Activated naive CD4-positive, alpha-beta T cell treated with Interleukin-2 at 50 U/mL for 16 hours (primary cell): ENCODE data around the gene HDAC7.

Experiments used
- DNase-seq: peaks from one replicate; pipeline ENCODE4 v3.0.0-alpha.2; 2020

Gene HDAC7

GRCh38 chr12:47776471-47777143, 43.1 kb downstream of the HDAC7 start:
- no peak for DNase-seq

GRCh38 chr12:47775100-47775911, 44.4 kb downstream of the HDAC7 start:
- no peak for DNase-seq

- no peak for DNase-seq
These were observed 45.0 kb downstream of the HDAC7 start for GRCh38 chr12:47774663-47775062.

GRCh38 chr12:47773858-47774580, 45.7 kb downstream of the HDAC7 start:
- no peak for DNase-seq

GRCh38 chr12:47773062-47773857, 46.4 kb downstream of the HDAC7 start, which contains the start of gene SLC48A1:
SLC48A1 (plus strand) TSS chr12:47773238; CDS start chr12:47773305, 67 bp downstream.
- peak; percentile 71 for DNase-seq

DNA sequence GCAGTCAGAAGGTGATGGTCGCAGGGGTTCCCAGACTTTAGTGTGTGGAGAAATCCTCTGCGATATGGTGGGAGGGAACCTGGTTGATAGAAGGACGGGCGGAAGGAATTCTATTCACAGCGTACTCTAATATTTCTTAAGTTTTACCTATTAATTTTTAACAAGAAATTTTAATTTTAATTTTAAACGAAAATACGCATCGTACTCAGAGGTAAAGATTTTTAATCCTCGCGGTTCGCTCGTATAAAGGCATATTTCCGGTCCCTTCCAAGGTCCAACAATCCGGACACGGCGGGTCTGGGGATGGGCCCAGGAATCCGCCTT, 47.0 kb downstream of the HDAC7 start:
- no peak for DNase-seq

- no peak for DNase-seq
These were observed 47.5 kb downstream of the HDAC7 start for GRCh38 chr12:47772094-47772660.

- DNase-seq: no peak
These were observed 48.4 kb downstream of the HDAC7 start for GRCh38 chr12:47771304-47771703.

DNA sequence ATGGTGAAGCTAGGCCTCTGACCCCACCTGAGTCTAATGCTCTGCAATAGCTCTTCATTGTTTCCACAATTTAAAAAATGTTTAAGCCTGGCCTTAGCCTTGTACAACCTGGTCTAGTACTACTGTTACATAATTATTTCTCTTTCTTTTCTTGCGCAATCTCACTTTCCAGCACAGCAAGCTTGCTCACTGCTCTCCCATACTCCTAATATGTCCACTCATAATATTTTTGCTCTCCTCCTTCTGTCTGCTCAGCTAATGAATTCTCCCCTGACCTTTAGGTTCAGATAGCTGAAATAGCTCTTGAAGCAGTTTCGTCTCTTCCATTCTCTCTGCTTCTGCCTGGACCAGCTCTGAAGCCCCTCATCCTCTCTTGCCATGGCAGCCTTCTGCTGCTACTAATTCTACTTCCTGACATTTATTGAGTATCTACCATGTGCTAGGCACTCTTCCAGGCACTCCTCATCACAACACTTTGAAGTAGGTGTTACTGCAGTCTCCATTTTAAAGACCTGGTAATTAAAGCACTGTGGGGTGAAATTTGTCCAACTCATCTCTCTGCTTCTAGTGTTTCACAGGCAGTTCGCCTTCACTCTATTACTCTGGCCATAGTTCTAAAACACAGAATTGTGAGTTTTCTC, 49.5 kb downstream of the HDAC7 start:
- DNase-seq: no peak

GRCh38 chr12:47769234-47770085, 50.2 kb downstream of the HDAC7 start:
- no peak for DNase-seq

DNA sequence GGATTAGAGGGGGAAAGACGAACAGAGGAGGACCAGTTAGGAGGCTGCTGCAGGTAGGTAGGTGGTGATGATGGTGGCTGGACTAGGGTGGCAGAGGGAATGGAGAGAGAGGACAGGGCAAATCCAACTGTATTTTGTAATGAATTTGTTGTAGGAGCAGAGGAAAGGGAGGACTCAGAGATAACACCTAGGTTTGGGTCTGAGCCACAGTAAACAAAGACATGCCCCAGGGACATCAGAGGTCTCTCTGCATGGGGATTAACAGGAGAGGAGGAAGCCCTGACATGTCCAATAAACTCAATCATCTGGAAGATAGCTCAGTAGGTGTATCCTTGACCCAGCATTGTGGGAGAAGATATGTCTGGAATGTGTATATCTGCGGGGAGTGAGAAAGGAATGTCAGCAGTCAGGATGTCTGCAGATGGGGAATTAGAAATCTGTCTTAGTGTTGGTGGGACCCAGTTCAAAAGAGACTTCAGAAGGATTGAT, 51.3 kb downstream of the HDAC7 start:
- DNase-seq: no peak

- peak; percentile 75 for DNase-seq
These were observed 52.4 kb downstream of the HDAC7 start for GRCh38 chr12:47767216-47767724.

DNA sequence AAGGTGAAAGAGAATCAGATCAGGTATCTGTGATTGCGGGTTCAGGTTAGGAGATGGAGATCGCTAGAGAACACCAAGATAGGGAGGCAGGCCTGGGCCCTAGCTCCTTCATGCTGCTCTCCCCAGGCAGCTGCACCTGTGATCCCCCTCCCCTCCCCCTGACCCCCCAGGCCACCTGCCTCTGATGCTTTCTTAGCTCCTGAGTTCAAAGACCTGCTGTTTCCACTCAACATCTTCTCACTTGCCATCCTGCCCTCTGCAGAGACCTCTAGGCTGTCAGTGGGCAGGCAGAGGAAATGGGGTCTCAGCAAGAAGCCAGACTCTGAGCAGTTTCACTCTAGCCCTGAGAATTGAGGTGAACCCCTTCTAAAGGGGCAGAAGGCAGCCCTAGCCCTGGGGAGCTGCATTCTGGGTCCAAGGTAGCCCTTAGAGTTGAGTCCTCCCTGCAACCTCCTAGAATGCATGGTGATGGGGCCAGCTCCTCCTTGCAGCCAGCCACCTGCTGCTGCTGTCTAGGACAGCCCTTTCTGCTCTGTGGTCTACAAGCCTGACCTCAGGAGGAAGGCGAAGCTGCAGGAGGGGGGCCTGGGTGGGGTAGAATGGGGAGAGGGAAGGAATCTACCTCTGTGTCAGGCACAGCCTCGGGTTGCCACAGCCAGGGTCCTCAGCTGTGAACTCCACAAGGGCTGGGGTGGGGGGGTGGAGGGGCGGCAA, 53.0 kb downstream of the HDAC7 start:
- no peak for DNase-seq

GRCh38 chr12:47763481-47764346, 56.0 kb downstream of the HDAC7 start:
- DNase-seq: no peak

GRCh38 chr12:47762850-47763465, 56.7 kb downstream of the HDAC7 start:
- DNase-seq: no peak

GRCh38 chr12:47758834-47759690, 60.6 kb downstream of the HDAC7 start, which contains the start of gene RAPGEF3:
RAPGEF3 (minus strand) TSS chr12:47758880; CDS start chr12:47758556, 324 bp downstream.
- peak; percentile 71 for DNase-seq

DNA sequence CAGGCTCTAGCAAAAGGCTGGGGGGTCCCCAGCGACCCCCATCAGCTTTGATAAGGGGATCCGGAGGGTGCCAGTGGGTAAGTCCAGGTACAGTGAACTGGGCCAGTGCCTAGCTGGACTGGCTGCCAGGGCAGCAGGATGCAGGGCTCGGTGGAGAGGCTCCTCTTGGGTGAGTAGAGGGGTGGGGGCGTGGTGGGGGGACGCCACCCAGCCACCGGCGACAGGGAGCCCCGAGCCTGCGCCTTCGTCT, 61.2 kb downstream of the HDAC7 start:
- DNase-seq: no peak
